Camera-type eye (tissue), 1 donor: ENCODE data around the gene RFC2. TPM values are rescaled to one million over a fixed set of nuclear protein-coding genes. Genes with fewer than 3 reads are reported as not detected.

Source experiments
- total RNA-seq: library from RNA; depleted of rRNA; stranded (reverse); fragments of >200 nt; gene quantifications from one replicate; pipeline ENCODE4 v1.2.3, GENCODE V29; 2014

The RFC2 gene
- 17.9 TPM for total RNA-seq

GRCh38 chr7:74254129-74254857 is at the start of gene RFC2:
Gene RFC2 (minus strand): TSS chr7:74254399. CDS start chr7:74254383, 16 bp downstream.

GRCh38 chr7:74289018-74289658 is 34.9 kb upstream of the RFC2 start, which contains the start of gene CLIP2:
Gene CLIP2 (plus strand): TSS chr7:74289407. CDS start chr7:74317547, 28,140 bp downstream.

Other genes starting within 250 kb of the RFC2 start
- 494 TPM for gene ELN, start 226.2 kb downstream of the RFC2 start, total RNA-seq
- 18.5 TPM for gene LIMK1, start 170.6 kb downstream of the RFC2 start, total RNA-seq
- gene EIF4H, start 80.0 kb downstream of the RFC2 start, total RNA-seq = 210 TPM
- gene LAT2, start 44.4 kb downstream of the RFC2 start, total RNA-seq = 2.5 TPM
- 63.3 TPM for gene CLIP2, start 35.0 kb upstream of the RFC2 start, total RNA-seq
- gene GTF2IRD1, start 199.5 kb upstream of the RFC2 start, total RNA-seq = 42.5 TPM